HG02884 (cell line): ENCODE results near the gene TAGLN.

Source experiments
- ATAC-seq: cut with Tn5 transposase; IDR thresholded peaks from one replicate; pipeline ENCODE4 v1.9.1; 2021; ENCODE audit warnings: mild to moderate bottlenecking, moderate library complexity; ENCODE audit not compliant: unreplicated experiment

TAGLN gene

GRCh38 chr11:117229931-117230285 is 30.7 kb downstream of the TAGLN start:
- no peak for ATAC-seq

- ATAC-seq: no peak
These were observed 31.3 kb downstream of the TAGLN start for GRCh38 chr11:117230286-117230961.

GRCh38 chr11:117230999-117231841 is 32.0 kb downstream of the TAGLN start:
- no peak for ATAC-seq

GRCh38 chr11:117231842-117232091 is 32.6 kb downstream of the TAGLN start, which contains the start of gene PCSK7:
Gene PCSK7, minus strand, starts transcription at chr11:117232073. Its CDS starts 2,229 bp downstream, at chr11:117229844.
- no peak for ATAC-seq

GRCh38 chr11:117232092-117232878 is 33.1 kb downstream of the TAGLN start, which contains the start of gene RNF214:
Gene RNF214, plus strand, starts transcription at chr11:117232671. Its CDS starts 1,602 bp downstream, at chr11:117234273.
- peak; percentile 56 for ATAC-seq

GRCh38 chr11:117232911-117233409 is 33.8 kb downstream of the TAGLN start:
- no peak for ATAC-seq

- no peak for ATAC-seq
These were observed 39.1 kb downstream of the TAGLN start for GRCh38 chr11:117238221-117238620.

GRCh38 chr11:117239295-117239694 is 40.1 kb downstream of the TAGLN start:
- no peak for ATAC-seq

GRCh38 chr11:117248341-117248740 is 49.2 kb downstream of the TAGLN start:
- ATAC-seq: no peak

GRCh38 chr11:117249571-117249970 is 50.4 kb downstream of the TAGLN start:
- ATAC-seq: no peak

GRCh38 chr11:117251506-117251905 is 52.3 kb downstream of the TAGLN start:
- no peak for ATAC-seq

GRCh38 chr11:117255966-117256365 is 56.8 kb downstream of the TAGLN start:
- ATAC-seq: no peak

GRCh38 chr11:117256573-117256972 is 57.4 kb downstream of the TAGLN start:
- ATAC-seq: no peak
